HEK293 (cell line): ENCODE results near the gene SPTLC3.

Experiments
- GLIS2 ChIP-seq: fragments of 450-650 bp; formaldehyde crosslinking; IDR thresholded peaks from 2 replicates; pipeline ENCODE4 v1.5.1; 2016; ENCODE audit warnings: missing biosample characterization, missing genetic modification characterization
- PRDM1 ChIP-seq: fragments of 450-650 bp; formaldehyde crosslinking; IDR thresholded peaks from 2 replicates; pipeline ENCODE4; 2016; ENCODE audit warnings: missing biosample characterization, missing genetic modification characterization
- ZNF473 ChIP-seq: fragments of 450-650 bp; formaldehyde crosslinking; IDR thresholded peaks from 2 replicates; pipeline ENCODE4 v1.5.1; 2017; ENCODE audit warnings: missing biosample characterization, missing genetic modification characterization
- TF ChIP-seq, protein P1 (sequence below): fragments of 450-650 bp; formaldehyde crosslinking; IDR thresholded peaks from 2 replicates; pipeline ENCODE4 v1.5.1; 2016; ENCODE audit warnings: missing biosample characterization, missing genetic modification characterization
- TF ChIP-seq, protein P2 (sequence below): fragments of 450-650 bp; formaldehyde crosslinking; IDR thresholded peaks from 2 replicates; pipeline ENCODE4 v1.5.1; 2016; ENCODE audit warnings: missing biosample characterization, missing genetic modification characterization

DNA sequence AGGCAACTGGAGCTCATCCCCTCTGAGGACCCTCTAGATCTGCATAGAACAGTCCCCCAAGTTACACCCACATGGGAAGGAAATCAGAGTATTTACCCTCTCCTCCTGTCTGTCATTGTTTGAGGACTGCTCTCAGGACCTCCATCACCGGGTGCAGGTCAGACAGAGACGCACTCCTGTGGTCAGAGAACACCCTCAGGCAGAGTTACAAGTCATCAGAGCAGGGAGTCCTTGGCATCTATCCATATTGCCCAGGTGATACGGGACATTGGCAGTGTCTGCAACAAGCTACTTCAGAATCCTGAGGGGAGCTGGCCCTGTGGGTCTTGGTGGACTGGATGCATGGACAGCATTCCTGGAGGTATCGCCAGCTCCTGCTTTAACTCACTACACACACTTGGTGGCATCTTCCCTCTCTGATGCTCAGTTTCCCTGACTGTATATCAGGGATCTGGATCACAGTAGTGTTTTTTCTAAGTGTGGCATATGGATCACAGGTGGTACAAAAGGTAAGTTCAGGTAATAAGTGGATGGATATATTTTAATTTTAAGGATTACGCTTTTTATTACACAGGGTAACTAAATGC is 197.2 kb downstream of the SPTLC3 start:
- TF ChIP-seq, protein P1, sequence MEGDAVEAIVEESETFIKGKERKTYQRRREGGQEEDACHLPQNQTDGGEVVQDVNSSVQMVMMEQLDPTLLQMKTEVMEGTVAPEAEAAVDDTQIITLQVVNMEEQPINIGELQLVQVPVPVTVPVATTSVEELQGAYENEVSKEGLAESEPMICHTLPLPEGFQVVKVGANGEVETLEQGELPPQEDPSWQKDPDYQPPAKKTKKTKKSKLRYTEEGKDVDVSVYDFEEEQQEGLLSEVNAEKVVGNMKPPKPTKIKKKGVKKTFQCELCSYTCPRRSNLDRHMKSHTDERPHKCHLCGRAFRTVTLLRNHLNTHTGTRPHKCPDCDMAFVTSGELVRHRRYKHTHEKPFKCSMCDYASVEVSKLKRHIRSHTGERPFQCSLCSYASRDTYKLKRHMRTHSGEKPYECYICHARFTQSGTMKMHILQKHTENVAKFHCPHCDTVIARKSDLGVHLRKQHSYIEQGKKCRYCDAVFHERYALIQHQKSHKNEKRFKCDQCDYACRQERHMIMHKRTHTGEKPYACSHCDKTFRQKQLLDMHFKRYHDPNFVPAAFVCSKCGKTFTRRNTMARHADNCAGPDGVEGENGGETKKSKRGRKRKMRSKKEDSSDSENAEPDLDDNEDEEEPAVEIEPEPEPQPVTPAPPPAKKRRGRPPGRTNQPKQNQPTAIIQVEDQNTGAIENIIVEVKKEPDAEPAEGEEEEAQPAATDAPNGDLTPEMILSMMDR = no peak
- TF ChIP-seq, protein P2, sequence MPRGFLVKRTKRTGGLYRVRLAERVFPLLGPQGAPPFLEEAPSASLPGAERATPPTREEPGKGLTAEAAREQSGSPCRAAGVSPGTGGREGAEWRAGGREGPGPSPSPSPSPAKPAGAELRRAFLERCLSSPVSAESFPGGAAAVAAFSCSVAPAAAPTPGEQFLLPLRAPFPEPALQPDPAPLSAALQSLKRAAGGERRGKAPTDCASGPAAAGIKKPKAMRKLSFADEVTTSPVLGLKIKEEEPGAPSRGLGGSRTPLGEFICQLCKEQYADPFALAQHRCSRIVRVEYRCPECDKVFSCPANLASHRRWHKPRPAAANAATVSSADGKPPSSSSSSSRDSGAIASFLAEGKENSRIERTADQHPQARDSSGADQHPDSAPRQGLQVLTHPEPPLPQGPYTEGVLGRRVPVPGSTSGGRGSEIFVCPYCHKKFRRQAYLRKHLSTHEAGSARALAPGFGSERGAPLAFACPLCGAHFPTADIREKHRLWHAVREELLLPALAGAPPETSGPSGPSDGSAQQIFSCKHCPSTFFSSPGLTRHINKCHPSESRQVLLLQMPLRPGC (tag by site-specific recombination) = no peak
- no peak for TF ChIP-seq GLIS2 (tag by site-specific recombination)
- no peak for TF ChIP-seq ZNF473 (tag by site-specific recombination)
- TF ChIP-seq PRDM1 (tag by site-specific recombination) = no peak
